HG02943 (cell line): ENCODE measurements around the gene ABHD11.

Experiments
- ATAC-seq: cut with Tn5 transposase; IDR thresholded peaks from one replicate; pipeline ENCODE4 v1.9.1; 2021; ENCODE audit warnings: mild to moderate bottlenecking, low read depth, moderate library complexity; ENCODE audit not compliant: unreplicated experiment

Gene ABHD11

DNA sequence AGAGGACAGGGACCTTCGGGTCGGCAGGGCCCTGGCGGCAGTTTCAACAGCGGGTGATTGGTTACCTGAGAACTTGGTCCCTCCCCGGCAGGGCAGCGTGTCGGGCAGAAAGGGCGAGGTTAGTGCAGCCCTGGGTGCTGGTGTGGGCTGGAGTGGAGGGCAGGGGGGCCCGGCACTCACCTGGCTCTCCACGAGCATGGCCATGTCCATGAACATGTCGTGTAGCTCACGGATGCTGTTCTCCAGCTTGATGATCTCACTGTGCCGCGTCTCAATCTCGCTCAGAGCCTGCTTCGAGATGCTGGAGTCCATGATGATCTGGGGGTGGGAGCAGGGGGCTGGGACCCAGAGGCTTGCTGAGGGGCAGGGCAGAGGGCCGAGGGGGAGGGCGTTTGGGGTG lies 35.9 kb downstream of the ABHD11 start:
- no peak for ATAC-seq

DNA sequence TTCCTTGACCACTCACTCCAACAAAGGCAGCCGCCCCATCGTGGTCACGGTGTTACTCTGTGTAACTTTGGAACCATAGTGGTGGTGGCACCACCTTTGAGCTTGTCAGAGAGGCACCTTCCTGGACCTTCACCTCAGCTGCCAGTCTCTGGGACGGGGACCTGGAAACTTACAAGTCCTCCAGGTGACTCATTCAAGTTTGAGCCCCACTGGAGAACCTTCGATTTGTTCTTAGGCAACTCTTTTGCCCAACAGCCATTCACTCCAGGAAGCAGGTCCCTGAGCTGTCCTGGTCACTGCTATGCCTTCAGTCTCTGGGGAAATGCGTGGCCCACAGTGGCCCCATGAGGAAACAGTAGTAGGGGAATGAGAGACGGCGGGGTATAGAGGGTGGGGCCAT lies 36.4 kb downstream of the ABHD11 start:
- ATAC-seq, result no peak

DNA sequence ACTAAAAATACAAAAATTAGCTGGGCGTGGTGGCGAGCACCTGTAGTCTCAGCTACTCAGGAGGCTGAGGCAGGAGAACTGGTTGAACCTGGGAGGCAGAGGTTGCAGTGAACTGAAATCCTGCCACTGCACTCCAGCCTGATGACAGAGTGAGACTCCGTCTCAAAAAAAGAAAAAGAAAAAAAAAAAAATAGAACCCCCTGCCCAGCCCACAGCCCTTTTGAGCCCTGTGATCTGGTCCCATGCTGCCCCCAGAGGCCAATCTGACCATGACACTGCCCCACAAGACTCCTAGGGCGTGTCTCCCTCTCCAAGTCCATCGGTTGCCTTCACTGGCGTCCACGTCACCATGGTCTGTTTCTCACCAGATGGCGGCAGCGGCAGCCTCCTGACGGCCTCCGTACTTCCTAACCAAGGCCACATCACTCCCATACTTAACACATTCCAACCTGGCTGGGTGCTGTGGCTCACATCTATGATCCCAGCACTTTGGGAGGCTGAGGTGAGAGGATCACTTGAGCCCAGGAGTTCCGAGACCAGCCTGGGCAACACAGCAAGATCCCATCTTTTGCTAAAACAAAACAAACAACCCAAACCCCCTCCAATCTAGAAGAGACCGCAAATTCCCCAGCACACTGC lies 37.1 kb downstream of the ABHD11 start:
- ATAC-seq, result no peak

DNA sequence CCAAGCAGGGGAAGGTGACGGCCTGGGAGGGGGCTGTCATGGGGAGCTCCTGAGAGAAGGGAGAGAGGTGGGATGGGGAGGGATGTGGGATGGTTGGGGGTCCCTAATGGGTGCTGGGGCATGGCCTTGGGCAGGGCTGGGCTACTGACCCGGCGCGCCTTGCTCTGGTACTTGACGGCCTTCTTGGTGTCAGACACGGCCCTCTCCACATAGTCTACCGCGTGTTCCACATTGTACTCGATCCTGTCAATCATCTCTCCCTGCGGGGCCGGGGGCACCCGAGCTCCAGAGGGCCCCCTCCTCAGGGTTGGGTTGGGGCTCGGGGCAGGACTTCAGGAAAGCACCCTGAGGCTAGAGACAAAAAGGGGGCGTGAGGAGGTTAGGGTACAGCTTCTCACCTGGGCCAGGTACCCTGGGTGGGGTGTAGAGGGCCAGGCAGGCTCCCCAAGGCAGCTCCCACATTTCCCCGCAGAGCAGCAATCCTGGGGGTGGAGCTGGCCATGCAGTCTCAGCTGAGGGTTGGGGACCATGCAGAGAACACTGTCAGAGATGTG lies 37.9 kb downstream of the ABHD11 start:
- ATAC-seq, result no peak

DNA sequence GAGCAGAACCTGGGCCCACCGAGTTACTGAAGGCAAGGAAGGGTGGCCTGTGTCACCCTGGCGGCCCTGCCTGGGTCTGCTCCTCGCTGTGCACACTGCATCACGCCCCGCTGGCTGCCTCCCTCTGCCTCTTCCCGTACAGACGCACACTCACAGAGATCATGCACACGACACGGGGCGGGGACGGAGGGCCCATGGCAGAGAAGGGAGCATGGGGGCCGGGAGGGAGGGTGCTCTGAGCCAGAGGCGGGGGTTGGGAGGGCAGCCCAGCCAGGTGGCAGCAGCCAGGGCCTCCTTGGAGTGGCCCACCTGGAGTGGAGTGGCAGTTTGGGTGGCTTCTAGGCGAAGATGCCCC lies 38.6 kb downstream of the ABHD11 start:
- ATAC-seq, result no peak

DNA sequence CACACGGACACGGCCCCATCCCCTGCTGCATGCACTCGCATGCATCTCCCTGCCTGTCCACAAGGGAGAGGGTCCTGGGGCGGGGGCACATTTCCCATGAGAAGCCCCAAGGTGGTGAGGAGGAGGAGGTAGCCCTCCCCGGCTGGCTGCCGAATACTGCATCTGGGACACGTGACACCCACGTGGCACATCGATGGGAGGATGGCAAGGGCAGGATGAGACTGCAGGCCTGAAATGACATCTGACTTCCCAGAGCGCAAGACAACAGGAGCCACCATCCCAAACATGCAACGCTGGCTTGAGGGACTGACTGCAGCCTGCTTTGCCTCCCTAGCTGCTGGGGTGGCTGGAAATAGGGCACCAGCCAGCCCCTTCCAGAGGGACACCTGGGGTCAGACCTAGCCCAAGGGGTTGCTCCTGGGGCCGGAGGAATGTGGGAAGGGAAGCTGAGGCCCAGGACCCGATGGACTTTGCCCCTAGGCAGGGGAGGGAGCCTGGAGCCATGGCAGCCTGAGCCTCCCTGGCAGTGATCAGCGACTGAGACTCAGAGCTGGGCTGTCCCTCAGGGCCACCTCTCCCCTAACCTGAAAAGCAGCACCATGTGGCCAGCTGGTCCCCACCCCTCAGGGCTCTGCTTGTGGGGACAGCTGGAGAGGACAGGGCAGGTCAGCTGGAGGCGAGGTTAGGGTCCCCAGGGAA lies 39.1 kb downstream of the ABHD11 start:
- ATAC-seq, result no peak

DNA sequence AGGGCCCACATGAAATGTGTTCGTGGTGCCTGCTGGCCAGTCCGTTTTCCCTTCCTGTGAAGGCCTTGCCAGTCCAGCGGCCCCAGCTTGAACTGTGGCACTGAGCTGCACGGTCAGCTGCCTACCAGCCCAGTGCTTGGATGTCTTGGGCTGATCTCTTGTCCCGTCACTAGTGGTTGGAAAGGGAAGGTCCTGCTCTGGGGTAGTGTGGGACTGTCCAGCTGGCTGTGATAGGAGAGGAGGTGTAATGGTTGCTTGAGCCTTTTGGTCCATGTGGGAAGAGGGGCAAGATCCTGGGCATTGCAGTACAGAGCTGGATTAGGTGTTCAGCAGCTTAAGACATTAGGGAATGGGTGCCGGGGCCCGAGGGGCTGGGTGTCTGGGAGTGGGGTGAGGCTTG lies 40.2 kb downstream of the ABHD11 start:
- ATAC-seq, result no peak

DNA sequence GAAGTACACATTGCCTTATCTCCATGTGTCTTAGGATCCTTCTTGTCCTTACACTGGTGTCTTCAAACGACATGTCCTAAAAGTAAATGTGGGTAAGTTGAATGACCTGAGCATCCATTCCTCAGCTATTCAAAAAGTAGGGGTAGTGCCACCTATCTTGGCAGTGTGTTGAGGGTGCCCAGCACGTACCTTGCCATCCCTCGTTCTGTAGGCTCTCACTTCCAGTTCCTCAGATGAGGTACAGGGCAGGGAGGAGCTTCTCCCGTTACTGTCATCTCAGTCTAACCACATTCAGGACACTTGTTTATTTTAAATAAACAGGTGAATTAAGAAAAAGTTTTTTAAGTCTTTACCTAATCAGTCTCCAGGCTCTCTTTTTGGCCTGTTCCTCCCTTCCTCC lies 42.2 kb downstream of the ABHD11 start:
- ATAC-seq, result no peak

DNA sequence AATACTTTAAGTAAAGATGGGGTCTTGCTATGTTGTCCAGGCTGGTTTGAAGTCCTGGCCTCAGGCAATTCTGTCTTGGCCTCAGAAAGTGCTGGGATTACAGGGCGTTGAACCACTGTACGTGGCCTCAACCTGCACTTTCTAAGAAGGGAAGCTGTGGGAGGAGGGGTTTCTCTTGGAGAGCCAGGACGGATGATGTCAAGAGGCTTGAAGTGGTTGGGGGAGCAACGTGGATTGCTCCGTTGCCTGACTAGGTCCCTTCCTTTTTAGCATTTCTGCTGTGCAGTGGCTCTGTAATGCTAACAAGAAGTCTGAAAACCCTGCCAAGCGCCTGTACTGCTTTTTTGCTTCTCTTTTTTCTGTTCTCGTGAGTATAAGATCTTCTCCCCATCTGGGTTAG lies 48.0 kb downstream of the ABHD11 start:
- no peak for ATAC-seq

DNA sequence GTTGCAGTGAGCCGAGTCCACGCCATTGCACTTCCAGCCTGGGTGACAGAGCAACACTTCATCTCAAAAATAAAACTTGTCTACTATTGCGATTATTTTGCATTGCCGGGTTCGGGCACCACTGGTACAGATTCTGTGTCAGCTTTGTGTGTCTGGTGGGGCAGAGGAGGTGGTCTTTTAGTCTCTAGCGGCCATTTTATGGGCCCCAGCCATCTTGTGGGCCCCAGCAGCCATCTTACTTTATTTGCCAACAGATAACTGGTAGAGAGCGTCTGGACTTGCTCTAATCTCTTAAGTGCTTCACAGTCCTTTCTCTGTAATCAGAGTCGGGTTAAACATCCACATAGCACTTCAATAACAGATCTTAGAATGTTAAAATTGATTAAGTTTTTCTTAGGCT lies 50.3 kb downstream of the ABHD11 start:
- ATAC-seq, result no peak
